K562 (cell line): ENCODE measurements around the gene HSF2. TPM values are rescaled to one million over a fixed set of nuclear protein-coding genes. Genes with fewer than 3 reads are reported as not detected.
A peak's percentile ranks its signal among the peaks of the same experiment; 100 is the strongest.

Experiments used
- ATF1 ChIP-seq, 2 experiments: fragments of 450-650 bp in 1 of 2; IDR thresholded peaks; 2 replicates each; pipeline ENCODE4 v1.6.1; 2016; ENCODE audit warnings: missing compliant biosample characterization in 1 of 2, missing genetic modification characterization in 1 of 2
- CBFA2T3 ChIP-seq: fragments of 450-650 bp; IDR thresholded peaks from 2 replicates; pipeline ENCODE4 v1.6.1; 2017
- CBX3 ChIP-seq, 2 experiments: IDR thresholded peaks; 1 replicate in 1 of 2; 2 replicates in 1 of 2; pipeline ENCODE4 v1.6.1; 2012; ENCODE audit warnings: inconsistent platforms in 2 of 2, low read length in 2 of 2, borderline replicate concordance in 1 of 2, control low read depth in 1 of 2
- DMBX1 ChIP-seq: fragments of 250-450 bp; sonication (Bioruptor Pico); IDR thresholded peaks from 2 replicates; pipeline ENCODE4 v1.8.0; 2022; ENCODE audit warnings: inconsistent platforms, mild to moderate bottlenecking, moderate library complexity, borderline replicate concordance
- SREBF2 ChIP-seq: sonication (generic); formaldehyde crosslinking; IDR thresholded peaks from 2 replicates; pipeline ENCODE4 v1.4.0; 2020; ENCODE audit warnings: mild to moderate bottlenecking, missing genetic modification reagents
- SUPT5H ChIP-seq: fragments of 450-650 bp; IDR thresholded peaks from 2 replicates; pipeline ENCODE4 v1.6.1; 2016
- TOE1 ChIP-seq, 2 experiments: fragments of 450-650 bp in 1 of 2; sonication (generic) in 1 of 2; formaldehyde crosslinking in 1 of 2; IDR thresholded peaks; 2 replicates each; pipeline versions ENCODE4 v1.7.1 to v1.8.0; 2016 to 2022; ENCODE audit warnings: borderline replicate concordance in 2 of 2, mild to moderate bottlenecking in 2 of 2, antibody characterized with exemption in 1 of 2, inconsistent platforms in 1 of 2, low read depth in 1 of 2, missing genetic modification reagents in 1 of 2, moderate library complexity in 1 of 2
- USF2 ChIP-seq: sonication (generic); formaldehyde crosslinking; IDR thresholded peaks from 2 replicates; pipeline ENCODE4 v1.5.0; 2020; ENCODE audit warnings: missing genetic modification reagents
- ZBTB12 ChIP-seq: fragments of 250-450 bp; sonication (Bioruptor Pico); IDR thresholded peaks from 2 replicates; pipeline ENCODE4 v1.4.0; 2020
- ZKSCAN3 ChIP-seq: fragments of 250-450 bp; sonication (Bioruptor Pico); IDR thresholded peaks from 2 replicates; pipeline ENCODE4 v1.4.0; 2020
- ZNF316 ChIP-seq: fragments of 450-650 bp; IDR thresholded peaks from 2 replicates; pipeline ENCODE4 v1.6.1; 2016
- ZNF398 ChIP-seq: fragments of 250-450 bp; sonication (Bioruptor Pico); IDR thresholded peaks from 2 replicates; pipeline ENCODE4 v1.8.0; 2021; ENCODE audit warnings: moderate library complexity, mild to moderate bottlenecking, inconsistent platforms
- ZNF592 ChIP-seq: fragments of 450-650 bp; IDR thresholded peaks from 2 replicates; pipeline ENCODE4 v1.6.1; 2017; ENCODE audit warnings: antibody characterized with exemption, mild to moderate bottlenecking
- ZNF766 ChIP-seq: fragments of 200-800 bp; sonication (Bioruptor generic); conservative IDR thresholded peaks from 2 replicates; pipeline ENCODE4 v1.6.1; 2016; ENCODE audit warnings: missing genetic modification characterization, missing compliant biosample characterization
- polyA plus RNA-seq, 8 experiments: library from polyadenylated mRNA; depleted of rRNA in 4 of 8; stranded (reverse) in 5 of 8; unstranded in 3 of 8; fragments of >200 nt; fragmentation: Nextera tagmentation in 2 of 8; fragmentation: Illumina TruSeq in 1 of 8; extraction: Ambion mirVana in 2 of 8; extraction: Trizol in 1 of 8; gene quantifications; 2 replicates each; pipeline versions ENCODE4 v1.2.1 to v1.2.3, GENCODE V29; 2011 to 2014; ENCODE audit warnings: inconsistent platforms in 1 of 8, missing spikeins in 1 of 8
- total RNA-seq, 7 experiments: library from RNA; depleted of rRNA in 6 of 7; stranded (reverse); fragments of >200 nt in 6 of 7; fragmentation: Illumina TruSeq in 2 of 7; extraction: Trizol in 2 of 7; gene quantifications; 2 replicates each; pipeline versions ENCODE4 v1.2.1 to v1.2.3, GENCODE V29; 2011 to 2021; ENCODE audit warnings: low replicate concordance in 1 of 7

The HSF2 gene
- total and polyA plus RNA-seq, 9 of the 15 experiments (the other 6 are each of a cell fraction or from before 2014, with no cell fraction given), result 19.1 to 73.1 (median 29.2) TPM

GRCh38 chr6:122365775-122366403 is 33.6 kb upstream of the HSF2 start (continued):
- TF ChIP-seq ZNF766 (CRISPR knock-in tag) (no peak), ZNF398 (no peak), CBX3 (IDR thresholded peaks at IDR 0.05; ENCODE audit: borderline replicate concordance in 1 of 2, low read length in 2 of 2) (no peak), ZKSCAN3 (CRISPR knock-in tag) (no peak), ATF1 (CRISPR knock-in tag; IDR thresholded peaks at IDR 0.05) (no peak), ATF1 (tag; IDR thresholded peaks at IDR 0.05) (no peak), ZNF316 (peak; percentile 20; the same call in 1 of the 2 replicates), SREBF2 (no peak), SUPT5H (no peak), DMBX1 (CRISPR knock-in tag) (no peak), ZNF592 (no peak), CBFA2T3 (peak; percentile 52), TOE1 (IDR thresholded peaks at IDR 0.05; ENCODE audit: borderline replicate concordance) (no peak), TOE1 (CRISPR knock-in tag; IDR thresholded peaks at IDR 0.05; ENCODE audit: borderline replicate concordance, low read depth) (no peak), ZBTB12 (CRISPR knock-in tag) (no peak), USF2 (no peak)
- TF ChIP-seq, all 486 proteins: peak for 3
